Left hindlimb (tissue), 1 donor: ENCODE data around the gene TMEM255B.
"Not testable (repeated sequence)": the region's sequence is repeated elsewhere in the genome, so short reads cannot be mapped to it uniquely, and the experiment has no call there.

Experiments
- DNase-seq: peaks from one replicate; pipeline ENCODE4 v3.0.0-alpha.2; 2018

Gene TMEM255B

GRCh38 chr13:113770441-113770840, 11.4 kb downstream of the TMEM255B start:
- no peak for DNase-seq

GRCh38 chr13:113770937-113771336, 11.9 kb downstream of the TMEM255B start:
- no peak for DNase-seq

GRCh38 chr13:113771709-113772331, 12.8 kb downstream of the TMEM255B start:
- no peak for DNase-seq

- no peak for DNase-seq
Measured at GRCh38 chr13:113774177-113775107, 15.4 kb downstream of the TMEM255B start.

GRCh38 chr13:113775451-113776145, 16.6 kb downstream of the TMEM255B start:
- DNase-seq = no peak

- no peak for DNase-seq
Measured at GRCh38 chr13:113776231-113777125, 17.5 kb downstream of the TMEM255B start.

GRCh38 chr13:113777311-113778260, 18.6 kb downstream of the TMEM255B start:
- DNase-seq = no peak

GRCh38 chr13:113781571-113781970, 22.5 kb downstream of the TMEM255B start:
- DNase-seq = no peak

- no peak for DNase-seq
Measured at GRCh38 chr13:113782472-113782871, 23.4 kb downstream of the TMEM255B start.

- no peak for DNase-seq
Measured at GRCh38 chr13:113783200-113783881, 24.3 kb downstream of the TMEM255B start.

GRCh38 chr13:113783966-113784644, 25.1 kb downstream of the TMEM255B start:
- DNase-seq = no peak

GRCh38 chr13:113784645-113785024, 25.6 kb downstream of the TMEM255B start:
- DNase-seq = no peak

- DNase-seq = no peak
Measured at GRCh38 chr13:113785051-113786010, 26.3 kb downstream of the TMEM255B start.

GRCh38 chr13:113786262-113786841, 27.3 kb downstream of the TMEM255B start:
- DNase-seq = no peak

- DNase-seq = no peak
Measured at GRCh38 chr13:113787694-113788093, 28.7 kb downstream of the TMEM255B start.

- DNase-seq = no peak
Measured at GRCh38 chr13:113788413-113789135, 29.5 kb downstream of the TMEM255B start.

GRCh38 chr13:113789167-113789566, 30.1 kb downstream of the TMEM255B start:
- DNase-seq = no peak

- not testable (repeated sequence) for DNase-seq
Measured at GRCh38 chr13:113789931-113790330, 30.9 kb downstream of the TMEM255B start.
